ENCODE data around the gene VN1R2.

GRCh38 chr19:53224606-53225005, 33.5 kb upstream of the VN1R2 start:
- TF ChIP-seq RARB (CRISPR knock-in tag; IDR thresholded peaks at IDR 0.05), result no peak
- TF ChIP-seq PATZ1 (CRISPR knock-in tag; IDR thresholded peaks at IDR 0.05; ENCODE audit: borderline replicate concordance), result no peak
- TF ChIP-seq POU6F1 (CRISPR knock-in tag; IDR thresholded peaks at IDR 0.05; ENCODE audit: borderline replicate concordance, low read depth), result no peak
- no peak for TF ChIP-seq ZNF8 (CRISPR knock-in tag; IDR thresholded peaks at IDR 0.05)
- no peak for TF ChIP-seq PPARA (CRISPR knock-in tag; IDR thresholded peaks at IDR 0.05; ENCODE audit: borderline replicate concordance)
- no peak for TF ChIP-seq GLIS3 (CRISPR knock-in tag; IDR thresholded peaks at IDR 0.05)
- TF ChIP-seq ZFP3 (CRISPR knock-in tag; IDR thresholded peaks at IDR 0.05), result no peak
- no peak for TF ChIP-seq CREB5 (CRISPR knock-in tag; IDR thresholded peaks at IDR 0.05; ENCODE audit: low read depth)

All from SK-N-SH treated with all-trans-retinoic acid at 6 μM for 48 hours (cell line).